ENCODE results near the gene NAA60. TPM values are rescaled to one million over a fixed set of nuclear protein-coding genes. Genes with fewer than 3 reads are reported as not detected.

The NAA60 gene
- total and polyA plus RNA-seq, 9 of the 15 experiments (the other 6 are each of a cell fraction or from before 2014, with no cell fraction given), result 2.1 to 49.4 (median 10.3) TPM

GRCh38 chr16:3492356-3492755 lies 48.9 kb downstream of the NAA60 start:
- BruUV-seq (replicated peaks), result no TSS peak
- H3K27ac ChIP-seq (ENCODE audit: extremely low read depth, low read depth, low read length), result no peak overlapping the region
- peaks cover 0 to 31% of the 10 kb centered on the region in 2 experiments; a peak in 2 of 5 replicates for H3K4me1 ChIP-seq (replicated peaks in 1 of 2; ENCODE audit: control insufficient read depth in 2 of 2, insufficient read depth in 2 of 2, low read length in 2 of 2)
- no peaks in the 10 kb centered on the region for H3K79me2 ChIP-seq (ENCODE audit: control insufficient read depth, insufficient read depth, low read length)
- intact Hi-C loops (cut with micrococcal nuclease) (loop anchor here (10.0 kb wide), 1 partner anchor 128 kb away; no protein-coding TSS in a partner anchor), in situ Hi-C loops (cut with MboI) (loop anchor here (5.0 kb wide), 1 partner anchor 85 kb away; no protein-coding TSS in a partner anchor)
- H3K9me1 ChIP-seq (ENCODE audit: control insufficient read depth, insufficient read depth, low read length), result no peaks in the 10 kb centered on the region
- no peak overlapping the region for H2AFZ ChIP-seq (ENCODE audit: low read depth, low read length)
- ChIA-PET POLR2A (interaction anchor here (1.2 kb wide), 1 partner anchor 9 kb away, joined by 3 read pairs; the partner anchor contains the start of gene CLUAP1), CTCF (ENCODE audit: low intra/inter-chr PET ratio) (no interaction called here)
- WGBS (ENCODE audit: insufficient coverage, low coverage, missing lambda C conversion rate), result 69% methylated on average over 7 of the region's 10 CpGs
- H3K9ac ChIP-seq (ENCODE audit: insufficient read depth in 1 of 2, low read depth in 2 of 2, low read length in 2 of 2), result no peak overlapping the region
- no peak for DNase-seq (ENCODE audit: extremely low read depth in 1 of 4, low spot score in 3 of 4)
- H3K9me3 ChIP-seq (replicated peaks; ENCODE audit: control insufficient read depth, insufficient read depth, low read depth, low read length), result no peaks in the 10 kb centered on the region; the same call in 1 of the 2 replicates
- FAIRE-seq, result no peak
- no peaks in the 10 kb centered on the region for H3K36me3 ChIP-seq (ENCODE audit: control insufficient read depth, insufficient read depth, low read length)
- H3K4me3 ChIP-seq, result no peak overlapping the region
- no peak overlapping the region for H3K4me2 ChIP-seq (ENCODE audit: insufficient read depth, low read length)
- no peaks in the 10 kb centered on the region for H3K27me3 ChIP-seq (ENCODE audit: control insufficient read depth in 2 of 2, insufficient read depth in 2 of 2, low read length in 2 of 2)
- ATAC-seq, result no peak
- no peaks in the 10 kb centered on the region; the same call in 1 of the 2 replicates for H4K20me1 ChIP-seq (replicated peaks; ENCODE audit: control insufficient read depth, insufficient read depth, low read length)
- no peak for TF ChIP-seq ZNF785 (CRISPR knock-in tag; IDR thresholded peaks at IDR 0.05)
- no peak for TF ChIP-seq LEF1 (IDR thresholded peaks at IDR 0.05)
- no peak for TF ChIP-seq JUND (IDR thresholded peaks at IDR 0.05; ENCODE audit: borderline replicate concordance, low read depth, low read length)
- no peak for TF ChIP-seq JUND (tag; IDR thresholded peaks at IDR 0.05; ENCODE audit: borderline replicate concordance, low read depth, low read length)
- no peak for TF ChIP-seq XRCC5 (IDR thresholded peaks at IDR 0.05; ENCODE audit: low read depth, low read length)
- TF ChIP-seq NR2C1 (IDR thresholded peaks at IDR 0.05), result no peak
- TF ChIP-seq NR2C1 (tag; IDR thresholded peaks at IDR 0.05), result no peak
- TF ChIP-seq, protein P1, sequence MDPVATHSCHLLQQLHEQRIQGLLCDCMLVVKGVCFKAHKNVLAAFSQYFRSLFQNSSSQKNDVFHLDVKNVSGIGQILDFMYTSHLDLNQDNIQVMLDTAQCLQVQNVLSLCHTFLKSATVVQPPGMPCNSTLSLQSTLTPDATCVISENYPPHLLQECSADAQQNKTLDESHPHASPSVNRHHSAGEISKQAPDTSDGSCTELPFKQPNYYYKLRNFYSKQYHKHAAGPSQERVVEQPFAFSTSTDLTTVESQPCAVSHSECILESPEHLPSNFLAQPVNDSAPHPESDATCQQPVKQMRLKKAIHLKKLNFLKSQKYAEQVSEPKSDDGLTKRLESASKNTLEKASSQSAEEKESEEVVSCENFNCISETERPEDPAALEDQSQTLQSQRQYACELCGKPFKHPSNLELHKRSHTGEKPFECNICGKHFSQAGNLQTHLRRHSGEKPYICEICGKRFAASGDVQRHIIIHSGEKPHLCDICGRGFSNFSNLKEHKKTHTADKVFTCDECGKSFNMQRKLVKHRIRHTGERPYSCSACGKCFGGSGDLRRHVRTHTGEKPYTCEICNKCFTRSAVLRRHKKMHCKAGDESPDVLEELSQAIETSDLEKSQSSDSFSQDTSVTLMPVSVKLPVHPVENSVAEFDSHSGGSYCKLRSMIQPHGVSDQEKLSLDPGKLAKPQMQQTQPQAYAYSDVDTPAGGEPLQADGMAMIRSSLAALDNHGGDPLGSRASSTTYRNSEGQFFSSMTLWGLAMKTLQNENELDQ (CRISPR knock-in tag; IDR thresholded peaks at IDR 0.05; ENCODE audit: borderline replicate concordance), result no peak
- no peak for TF ChIP-seq MAFG (tag; conservative IDR thresholded peaks at IDR 0.05)
- TF ChIP-seq, protein P2, sequence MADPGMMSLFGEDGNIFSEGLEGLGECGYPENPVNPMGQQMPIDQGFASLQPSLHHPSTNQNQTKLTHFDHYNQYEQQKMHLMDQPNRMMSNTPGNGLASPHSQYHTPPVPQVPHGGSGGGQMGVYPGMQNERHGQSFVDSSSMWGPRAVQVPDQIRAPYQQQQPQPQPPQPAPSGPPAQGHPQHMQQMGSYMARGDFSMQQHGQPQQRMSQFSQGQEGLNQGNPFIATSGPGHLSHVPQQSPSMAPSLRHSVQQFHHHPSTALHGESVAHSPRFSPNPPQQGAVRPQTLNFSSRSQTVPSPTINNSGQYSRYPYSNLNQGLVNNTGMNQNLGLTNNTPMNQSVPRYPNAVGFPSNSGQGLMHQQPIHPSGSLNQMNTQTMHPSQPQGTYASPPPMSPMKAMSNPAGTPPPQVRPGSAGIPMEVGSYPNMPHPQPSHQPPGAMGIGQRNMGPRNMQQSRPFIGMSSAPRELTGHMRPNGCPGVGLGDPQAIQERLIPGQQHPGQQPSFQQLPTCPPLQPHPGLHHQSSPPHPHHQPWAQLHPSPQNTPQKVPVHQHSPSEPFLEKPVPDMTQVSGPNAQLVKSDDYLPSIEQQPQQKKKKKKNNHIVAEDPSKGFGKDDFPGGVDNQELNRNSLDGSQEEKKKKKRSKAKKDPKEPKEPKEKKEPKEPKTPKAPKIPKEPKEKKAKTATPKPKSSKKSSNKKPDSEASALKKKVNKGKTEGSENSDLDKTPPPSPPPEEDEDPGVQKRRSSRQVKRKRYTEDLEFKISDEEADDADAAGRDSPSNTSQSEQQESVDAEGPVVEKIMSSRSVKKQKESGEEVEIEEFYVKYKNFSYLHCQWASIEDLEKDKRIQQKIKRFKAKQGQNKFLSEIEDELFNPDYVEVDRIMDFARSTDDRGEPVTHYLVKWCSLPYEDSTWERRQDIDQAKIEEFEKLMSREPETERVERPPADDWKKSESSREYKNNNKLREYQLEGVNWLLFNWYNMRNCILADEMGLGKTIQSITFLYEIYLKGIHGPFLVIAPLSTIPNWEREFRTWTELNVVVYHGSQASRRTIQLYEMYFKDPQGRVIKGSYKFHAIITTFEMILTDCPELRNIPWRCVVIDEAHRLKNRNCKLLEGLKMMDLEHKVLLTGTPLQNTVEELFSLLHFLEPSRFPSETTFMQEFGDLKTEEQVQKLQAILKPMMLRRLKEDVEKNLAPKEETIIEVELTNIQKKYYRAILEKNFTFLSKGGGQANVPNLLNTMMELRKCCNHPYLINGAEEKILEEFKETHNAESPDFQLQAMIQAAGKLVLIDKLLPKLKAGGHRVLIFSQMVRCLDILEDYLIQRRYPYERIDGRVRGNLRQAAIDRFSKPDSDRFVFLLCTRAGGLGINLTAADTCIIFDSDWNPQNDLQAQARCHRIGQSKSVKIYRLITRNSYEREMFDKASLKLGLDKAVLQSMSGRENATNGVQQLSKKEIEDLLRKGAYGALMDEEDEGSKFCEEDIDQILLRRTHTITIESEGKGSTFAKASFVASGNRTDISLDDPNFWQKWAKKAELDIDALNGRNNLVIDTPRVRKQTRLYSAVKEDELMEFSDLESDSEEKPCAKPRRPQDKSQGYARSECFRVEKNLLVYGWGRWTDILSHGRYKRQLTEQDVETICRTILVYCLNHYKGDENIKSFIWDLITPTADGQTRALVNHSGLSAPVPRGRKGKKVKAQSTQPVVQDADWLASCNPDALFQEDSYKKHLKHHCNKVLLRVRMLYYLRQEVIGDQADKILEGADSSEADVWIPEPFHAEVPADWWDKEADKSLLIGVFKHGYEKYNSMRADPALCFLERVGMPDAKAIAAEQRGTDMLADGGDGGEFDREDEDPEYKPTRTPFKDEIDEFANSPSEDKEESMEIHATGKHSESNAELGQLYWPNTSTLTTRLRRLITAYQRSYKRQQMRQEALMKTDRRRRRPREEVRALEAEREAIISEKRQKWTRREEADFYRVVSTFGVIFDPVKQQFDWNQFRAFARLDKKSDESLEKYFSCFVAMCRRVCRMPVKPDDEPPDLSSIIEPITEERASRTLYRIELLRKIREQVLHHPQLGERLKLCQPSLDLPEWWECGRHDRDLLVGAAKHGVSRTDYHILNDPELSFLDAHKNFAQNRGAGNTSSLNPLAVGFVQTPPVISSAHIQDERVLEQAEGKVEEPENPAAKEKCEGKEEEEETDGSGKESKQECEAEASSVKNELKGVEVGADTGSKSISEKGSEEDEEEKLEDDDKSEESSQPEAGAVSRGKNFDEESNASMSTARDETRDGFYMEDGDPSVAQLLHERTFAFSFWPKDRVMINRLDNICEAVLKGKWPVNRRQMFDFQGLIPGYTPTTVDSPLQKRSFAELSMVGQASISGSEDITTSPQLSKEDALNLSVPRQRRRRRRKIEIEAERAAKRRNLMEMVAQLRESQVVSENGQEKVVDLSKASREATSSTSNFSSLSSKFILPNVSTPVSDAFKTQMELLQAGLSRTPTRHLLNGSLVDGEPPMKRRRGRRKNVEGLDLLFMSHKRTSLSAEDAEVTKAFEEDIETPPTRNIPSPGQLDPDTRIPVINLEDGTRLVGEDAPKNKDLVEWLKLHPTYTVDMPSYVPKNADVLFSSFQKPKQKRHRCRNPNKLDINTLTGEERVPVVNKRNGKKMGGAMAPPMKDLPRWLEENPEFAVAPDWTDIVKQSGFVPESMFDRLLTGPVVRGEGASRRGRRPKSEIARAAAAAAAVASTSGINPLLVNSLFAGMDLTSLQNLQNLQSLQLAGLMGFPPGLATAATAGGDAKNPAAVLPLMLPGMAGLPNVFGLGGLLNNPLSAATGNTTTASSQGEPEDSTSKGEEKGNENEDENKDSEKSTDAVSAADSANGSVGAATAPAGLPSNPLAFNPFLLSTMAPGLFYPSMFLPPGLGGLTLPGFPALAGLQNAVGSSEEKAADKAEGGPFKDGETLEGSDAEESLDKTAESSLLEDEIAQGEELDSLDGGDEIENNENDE (IDR thresholded peaks at IDR 0.05; ENCODE audit: low read depth, low read length), result no peak
